HG03442 (cell line): ENCODE data around the gene TOX2.

Source experiments
- ATAC-seq: cut with Tn5 transposase; IDR thresholded peaks from one replicate; pipeline ENCODE4 v1.9.1; 2021; ENCODE audit warnings: mild to moderate bottlenecking, moderate library complexity; ENCODE audit not compliant: unreplicated experiment

The TOX2 gene, protein sequence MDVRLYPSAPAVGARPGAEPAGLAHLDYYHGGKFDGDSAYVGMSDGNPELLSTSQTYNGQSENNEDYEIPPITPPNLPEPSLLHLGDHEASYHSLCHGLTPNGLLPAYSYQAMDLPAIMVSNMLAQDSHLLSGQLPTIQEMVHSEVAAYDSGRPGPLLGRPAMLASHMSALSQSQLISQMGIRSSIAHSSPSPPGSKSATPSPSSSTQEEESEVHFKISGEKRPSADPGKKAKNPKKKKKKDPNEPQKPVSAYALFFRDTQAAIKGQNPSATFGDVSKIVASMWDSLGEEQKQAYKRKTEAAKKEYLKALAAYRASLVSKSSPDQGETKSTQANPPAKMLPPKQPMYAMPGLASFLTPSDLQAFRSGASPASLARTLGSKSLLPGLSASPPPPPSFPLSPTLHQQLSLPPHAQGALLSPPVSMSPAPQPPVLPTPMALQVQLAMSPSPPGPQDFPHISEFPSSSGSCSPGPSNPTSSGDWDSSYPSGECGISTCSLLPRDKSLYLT

DNA sequence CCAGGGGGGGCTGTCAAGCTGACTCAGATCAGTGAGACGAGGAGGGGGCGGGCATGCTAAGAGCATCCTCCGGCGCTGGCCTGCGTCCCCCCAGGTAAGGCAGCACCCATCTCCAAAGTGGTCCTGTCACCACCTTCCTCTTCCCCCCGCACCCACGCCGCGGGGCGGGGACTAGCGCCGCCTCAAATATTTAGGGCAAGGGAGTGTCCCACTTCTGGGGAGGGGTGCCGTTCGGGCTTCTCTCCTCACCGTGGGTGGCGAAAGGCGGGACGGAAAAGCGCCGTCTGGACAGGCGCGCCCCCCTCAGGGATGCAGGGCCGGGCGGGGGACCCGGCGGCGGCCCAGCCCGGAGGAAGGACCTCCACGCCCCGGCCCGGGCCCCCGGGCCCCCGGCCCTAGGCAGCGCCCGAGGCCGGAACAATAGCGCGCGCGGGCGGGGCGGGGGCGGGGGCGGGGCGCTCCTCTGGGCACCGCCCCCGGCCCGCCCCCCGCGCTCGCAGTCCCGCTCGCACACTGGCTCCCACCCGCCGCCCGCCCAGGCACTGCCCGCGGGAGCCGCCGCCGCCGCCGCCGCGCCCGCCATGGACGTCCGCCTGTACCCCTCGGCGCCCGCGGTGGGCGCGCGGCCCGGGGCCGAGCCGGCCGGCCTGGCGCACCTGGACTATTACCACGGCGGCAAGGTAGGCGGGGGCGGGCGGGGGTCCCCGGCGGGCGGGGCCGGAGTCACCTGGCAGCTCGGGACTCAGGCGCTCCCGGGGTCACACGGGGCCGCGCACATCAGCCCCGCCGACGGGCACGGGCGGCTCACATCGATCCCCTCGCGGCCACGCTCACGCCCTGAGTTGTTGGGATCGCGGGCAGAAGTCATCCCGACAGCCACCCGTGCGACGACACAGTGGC, at the start of gene TOX2:
TSS of gene TOX2 (plus strand) at position 542 of the 900 bp plus-strand sequence. CDS start at position 582, 40 bp downstream.
- ATAC-seq: no peak

DNA sequence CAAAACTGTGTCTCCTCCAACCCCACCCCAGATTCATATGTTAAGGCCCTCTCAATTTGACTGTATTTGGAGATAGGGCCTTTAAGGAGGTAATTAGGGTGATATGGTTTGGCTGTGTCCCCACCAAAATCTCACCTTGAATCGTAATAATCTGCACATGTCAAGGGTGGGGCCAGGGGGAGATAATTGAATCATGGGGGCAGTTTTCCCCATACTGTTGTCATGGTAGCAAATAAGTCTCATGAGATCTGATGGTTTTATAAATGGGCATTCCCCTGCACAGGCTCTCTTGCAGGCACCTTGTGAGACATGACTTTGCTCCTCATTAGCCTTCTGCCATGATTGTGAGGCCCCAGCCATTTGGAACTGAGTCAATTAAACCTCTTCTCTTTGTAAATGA, 46.6 kb upstream of the TOX2 start:
- no peak for ATAC-seq

DNA sequence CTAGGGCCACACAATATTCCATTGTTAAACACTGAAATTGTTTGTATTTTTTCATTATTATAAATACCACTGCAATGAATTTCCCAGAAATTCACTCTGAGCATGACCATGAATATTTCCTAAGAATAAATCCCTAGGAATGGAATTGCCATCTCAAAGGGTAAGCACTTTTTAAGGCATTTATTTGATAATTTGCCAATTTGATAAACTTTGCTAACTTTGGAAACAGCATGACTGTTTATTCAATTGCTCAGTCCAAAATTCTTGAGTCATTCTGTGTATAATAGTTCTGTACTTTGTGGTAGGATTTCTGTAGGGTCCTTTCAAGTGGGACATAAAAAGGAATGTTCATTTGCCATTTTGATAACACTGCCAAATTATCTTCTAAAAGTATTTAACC, 44.2 kb upstream of the TOX2 start:
- no peak for ATAC-seq

DNA sequence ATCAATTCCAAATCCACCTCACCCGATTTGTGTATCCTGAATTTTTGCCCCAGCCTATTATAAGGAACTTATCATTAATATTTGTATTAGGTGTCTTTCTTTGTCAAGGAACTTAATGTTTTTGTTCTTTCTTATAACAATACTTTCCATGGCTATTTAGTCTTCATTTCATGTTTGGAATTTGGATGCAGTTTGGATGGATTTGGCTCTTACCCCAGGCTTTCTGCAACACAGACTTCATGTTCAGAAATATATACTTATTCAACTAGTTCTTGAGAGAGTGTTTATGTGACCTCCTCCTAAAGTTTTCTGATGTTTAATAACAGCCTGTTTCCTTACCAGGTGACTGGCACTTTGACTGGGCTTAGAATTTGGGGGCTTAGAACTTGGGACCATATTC, 35.9 kb upstream of the TOX2 start:
- ATAC-seq: no peak

DNA sequence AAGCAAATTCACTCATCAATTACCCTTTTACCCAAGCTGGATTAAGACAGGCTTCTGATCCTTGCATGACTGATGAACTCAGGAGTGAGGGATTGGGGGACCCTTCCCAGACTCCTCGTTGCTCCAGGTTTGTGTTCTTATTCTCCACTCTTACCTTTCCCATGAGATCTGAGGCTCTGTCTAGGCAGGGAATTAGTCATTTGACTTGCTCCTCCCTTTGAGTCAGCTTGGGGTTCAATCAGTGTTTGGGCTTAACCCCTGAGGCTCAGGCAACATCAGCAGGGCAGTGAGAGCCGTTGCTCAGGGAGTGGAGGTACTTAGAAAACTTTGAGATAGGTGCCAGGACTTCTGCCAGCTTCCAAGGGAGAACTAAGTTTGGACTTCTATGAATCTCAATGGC, 20.7 kb upstream of the TOX2 start:
- no peak for ATAC-seq

DNA sequence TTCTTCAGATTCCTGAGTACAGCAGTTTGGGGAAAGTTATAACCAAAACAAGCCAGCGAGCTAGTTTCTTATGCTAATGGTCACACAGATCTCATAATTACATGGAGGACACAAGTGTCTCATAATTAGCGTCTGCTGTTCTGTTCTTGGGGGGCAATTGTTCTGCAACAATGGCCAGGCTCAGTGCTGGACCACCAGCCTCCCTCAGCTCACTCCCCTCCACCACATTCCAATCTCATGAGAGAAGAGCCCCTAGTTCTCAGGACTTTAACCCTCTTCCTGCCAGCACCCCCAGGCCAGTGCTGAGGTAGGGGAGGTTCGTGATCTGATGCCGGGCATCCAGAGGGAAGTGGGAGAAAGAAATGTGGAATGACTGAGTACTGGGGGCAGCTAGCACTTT, 20.2 kb upstream of the TOX2 start:
- ATAC-seq: no peak

DNA sequence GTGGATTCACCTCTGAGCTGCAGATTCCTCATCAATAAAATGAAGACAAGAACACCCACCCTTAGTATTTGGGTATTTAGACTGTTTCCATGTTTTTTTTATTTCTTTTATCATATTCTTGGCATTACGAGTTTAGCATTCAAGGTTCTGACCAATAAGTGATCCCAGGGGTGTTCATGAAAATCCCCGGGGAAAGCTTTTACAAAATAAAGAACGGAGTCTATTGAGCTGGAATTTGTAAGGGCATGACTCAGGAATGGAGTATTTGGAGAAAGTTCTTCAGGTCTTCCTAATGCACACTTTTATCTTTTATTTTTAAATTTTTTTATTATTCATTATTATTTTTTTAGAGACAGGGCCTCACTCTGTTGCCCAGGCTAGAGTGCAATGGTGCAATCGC, 19.4 kb upstream of the TOX2 start:
- no peak for ATAC-seq

DNA sequence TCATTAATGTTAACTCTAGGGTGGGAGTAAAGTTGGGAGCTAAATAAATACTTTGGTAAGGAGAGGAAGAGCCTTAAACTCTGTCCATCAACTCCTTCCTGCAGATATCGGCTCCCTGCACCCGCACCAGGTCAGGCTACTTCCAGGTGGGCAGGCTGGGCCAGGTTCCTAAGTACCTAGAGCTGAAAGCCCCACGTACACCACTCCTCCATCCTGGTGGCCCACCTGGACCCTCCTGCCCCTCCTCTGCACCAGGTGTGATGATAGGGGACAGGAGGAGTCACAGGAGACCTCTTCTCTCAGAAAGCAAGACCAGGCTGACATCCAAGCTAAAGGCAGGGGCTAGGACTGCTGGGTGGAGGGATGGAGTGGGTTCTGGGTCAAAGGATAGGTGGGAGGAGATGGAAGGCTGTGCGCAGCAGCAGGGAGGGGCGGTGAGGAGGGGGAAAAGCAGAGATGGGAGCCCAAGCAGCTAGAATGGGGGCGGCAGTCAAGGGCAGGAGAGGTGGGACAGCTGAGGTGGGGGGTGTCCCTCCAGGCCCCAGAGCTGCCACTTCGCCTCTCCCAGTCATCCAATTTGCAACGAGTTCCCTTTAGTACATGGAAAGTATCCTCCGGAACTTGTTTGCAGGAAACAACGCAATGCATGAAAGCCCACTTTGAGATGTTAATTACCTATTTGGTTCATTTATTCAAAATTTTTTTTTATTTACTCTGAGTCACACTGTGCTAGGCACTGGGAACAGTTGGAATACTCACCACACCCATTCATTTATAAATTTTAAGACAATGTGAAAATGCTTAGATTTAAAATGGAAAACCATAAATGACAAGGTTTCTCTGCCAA, 15.2 kb upstream of the TOX2 start:
- no peak for ATAC-seq

DNA sequence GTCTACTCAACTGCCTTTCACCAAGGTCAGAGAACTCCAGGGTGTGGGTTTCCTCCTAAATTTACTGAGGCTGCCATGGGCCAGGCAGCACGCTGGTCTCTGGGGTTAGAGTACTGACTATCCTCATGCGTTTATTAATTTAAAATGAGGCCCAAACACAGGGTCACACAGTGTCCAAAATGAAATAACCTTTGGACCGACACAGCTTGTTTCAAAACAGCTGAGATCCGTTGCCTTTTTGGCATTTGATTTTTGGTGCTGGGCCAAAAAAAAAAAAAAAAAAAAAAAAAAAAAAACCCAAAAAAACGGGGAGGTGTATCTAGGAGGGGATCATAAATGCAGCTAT, 14.6 kb upstream of the TOX2 start:
- no peak for ATAC-seq

DNA sequence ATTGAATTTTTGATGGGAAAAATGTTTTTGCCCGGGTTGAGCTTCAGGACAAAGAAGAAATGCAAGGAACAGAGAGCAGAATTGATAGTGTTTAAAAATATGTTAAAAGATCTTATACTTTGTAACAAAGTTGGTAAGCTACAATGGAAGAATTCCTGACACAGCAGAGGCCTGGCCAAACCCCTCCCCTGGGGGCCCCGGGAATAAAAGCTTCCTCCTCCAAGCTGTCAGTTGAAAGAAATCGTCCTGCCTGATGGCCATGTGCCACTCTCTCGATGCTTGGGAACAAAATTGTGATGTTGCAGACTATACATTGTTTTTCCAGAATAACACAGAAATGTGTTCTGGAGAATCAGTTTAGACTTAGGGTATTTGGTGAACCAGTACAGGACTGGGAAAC, 14.2 kb upstream of the TOX2 start:
- no peak for ATAC-seq

DNA sequence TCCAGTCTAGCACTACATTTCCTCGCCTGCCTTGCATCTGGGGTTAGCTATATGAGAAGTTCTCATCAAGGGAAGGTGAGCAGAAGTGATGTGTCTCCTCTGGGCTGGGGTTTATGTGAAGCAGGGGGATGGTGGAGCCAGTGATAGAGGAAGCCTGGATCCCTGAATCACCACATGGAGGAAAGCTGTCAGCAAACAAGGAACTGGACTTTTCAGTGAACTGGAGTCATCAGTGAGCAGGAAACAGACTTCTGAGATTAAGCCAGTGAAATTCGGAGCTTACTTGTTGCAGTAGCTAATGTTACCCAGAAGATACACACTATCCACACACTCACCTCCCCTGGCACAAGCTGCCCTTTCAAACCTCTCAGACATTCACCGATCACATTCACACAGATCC, 13.4 kb upstream of the TOX2 start:
- ATAC-seq: no peak

DNA sequence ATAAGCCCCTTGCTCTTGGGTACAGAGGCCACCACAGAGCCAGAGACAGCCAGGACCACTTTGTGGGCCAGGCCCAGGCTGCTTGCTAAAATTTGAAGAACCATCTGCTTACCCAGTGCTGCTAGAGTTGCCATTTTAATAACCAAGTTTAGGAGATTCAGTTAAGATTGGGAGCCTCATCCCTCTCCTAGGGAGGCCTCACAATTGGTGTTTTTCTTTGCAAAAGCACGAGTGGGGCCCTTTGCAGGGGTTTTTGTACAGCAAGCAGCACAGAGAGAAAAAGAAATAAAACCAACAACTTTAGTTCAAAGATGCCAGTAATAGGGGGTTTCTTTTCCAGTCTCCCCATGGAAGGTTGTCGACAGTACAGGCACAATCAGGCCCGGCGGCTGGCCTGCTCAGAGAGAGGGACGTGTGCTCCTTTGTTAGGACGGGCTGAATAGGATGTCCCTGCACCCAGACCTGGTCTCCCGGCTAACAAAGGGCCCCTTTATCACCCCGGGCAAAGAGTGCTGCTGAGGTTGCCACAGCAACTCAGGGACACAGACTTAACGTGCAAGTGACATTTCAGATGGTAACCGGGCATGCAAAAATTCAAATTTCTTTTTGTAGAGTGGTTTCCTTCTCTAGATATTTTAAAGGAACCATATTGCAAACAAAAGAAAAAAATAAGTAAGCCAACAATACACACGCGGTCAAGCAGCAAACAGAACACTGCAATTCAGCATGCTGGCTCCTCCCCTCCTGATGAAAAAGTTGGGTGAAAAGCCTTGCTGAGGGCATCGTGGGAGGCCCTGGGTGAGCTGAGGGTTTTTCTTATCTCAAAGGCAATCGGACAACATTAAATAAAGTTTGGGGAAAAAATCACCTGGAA, 10.5 kb upstream of the TOX2 start:
- ATAC-seq: no peak

DNA sequence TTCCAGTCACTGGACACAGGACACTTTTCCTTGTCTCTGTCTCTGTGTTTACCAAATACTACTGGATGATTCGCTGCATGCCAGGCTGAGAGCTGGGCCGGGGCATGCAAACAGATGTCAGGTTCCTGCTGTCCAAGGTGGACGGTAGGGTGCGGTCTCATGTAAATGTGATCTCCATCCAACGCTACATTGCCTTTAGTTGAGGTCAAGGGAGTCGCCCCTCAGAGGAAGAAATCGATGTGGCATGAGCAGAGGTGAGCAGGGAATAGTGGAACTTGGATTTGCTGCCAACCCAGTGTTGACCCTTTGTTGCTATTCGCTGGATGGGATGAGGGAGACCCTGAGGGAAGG, 9.8 kb upstream of the TOX2 start:
- ATAC-seq: no peak

DNA sequence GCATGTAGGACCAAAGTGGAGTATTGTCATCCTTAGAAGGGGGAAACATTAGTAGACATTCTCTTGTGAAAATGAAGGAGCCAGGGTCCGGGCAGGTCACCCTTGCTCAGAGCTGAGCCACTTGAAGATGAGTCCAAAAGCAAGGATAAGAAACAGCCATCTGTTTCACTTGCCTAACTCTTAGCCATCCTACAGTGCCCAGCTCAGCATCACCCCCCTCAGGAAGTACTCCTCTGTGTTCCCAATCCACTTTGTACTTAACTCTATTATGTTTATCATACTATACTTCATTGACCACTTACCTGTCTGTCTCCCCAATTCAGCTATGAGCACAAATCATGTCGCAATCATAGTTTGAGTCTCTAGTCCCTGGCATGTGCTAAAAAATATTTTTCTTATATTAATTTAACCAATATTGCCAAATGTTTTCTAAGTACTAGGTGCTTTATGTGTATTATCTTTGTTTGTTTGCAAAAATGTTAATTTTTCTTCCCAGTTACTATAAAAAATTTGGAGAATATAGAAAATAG, 8.1 kb upstream of the TOX2 start:
- ATAC-seq: no peak

DNA sequence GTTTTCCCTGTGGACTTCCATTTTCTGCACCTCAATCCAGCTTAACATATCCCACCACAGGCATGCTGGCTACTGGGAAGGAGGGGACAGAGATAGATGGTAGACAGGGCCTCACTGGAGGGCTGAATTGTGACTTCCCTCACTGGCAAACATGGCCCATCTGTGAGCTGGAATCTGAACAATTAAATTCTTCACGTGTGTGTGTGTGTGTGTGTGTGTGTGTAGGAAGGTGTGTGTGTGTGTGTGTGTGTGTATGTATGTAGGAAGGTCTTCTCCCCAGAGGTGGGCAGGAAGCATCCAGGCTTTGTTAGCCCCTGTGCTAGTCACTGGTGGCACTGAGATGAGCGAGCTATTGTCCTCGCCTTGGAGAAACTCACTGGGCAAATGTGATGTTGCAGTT, 5.4 kb upstream of the TOX2 start:
- ATAC-seq: no peak

DNA sequence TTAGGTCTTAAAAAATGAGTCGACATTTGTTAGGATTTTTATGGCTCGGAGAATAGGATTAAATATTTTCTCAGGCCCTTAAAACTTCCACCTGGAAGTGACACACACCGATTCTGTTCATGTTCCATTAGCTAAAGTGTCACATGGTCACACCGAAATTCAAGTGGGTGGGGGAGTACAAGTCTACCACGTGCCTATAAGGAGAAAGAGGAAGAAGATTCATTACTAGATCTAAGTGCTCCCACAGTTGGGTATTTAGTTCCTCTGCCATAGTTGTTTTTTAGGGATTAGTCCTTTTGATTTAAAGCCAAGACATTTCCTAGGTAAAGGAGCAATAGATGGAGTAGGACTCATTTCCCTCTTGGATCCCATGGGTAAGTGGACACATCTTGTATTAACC, 4.9 kb upstream of the TOX2 start:
- ATAC-seq: no peak

DNA sequence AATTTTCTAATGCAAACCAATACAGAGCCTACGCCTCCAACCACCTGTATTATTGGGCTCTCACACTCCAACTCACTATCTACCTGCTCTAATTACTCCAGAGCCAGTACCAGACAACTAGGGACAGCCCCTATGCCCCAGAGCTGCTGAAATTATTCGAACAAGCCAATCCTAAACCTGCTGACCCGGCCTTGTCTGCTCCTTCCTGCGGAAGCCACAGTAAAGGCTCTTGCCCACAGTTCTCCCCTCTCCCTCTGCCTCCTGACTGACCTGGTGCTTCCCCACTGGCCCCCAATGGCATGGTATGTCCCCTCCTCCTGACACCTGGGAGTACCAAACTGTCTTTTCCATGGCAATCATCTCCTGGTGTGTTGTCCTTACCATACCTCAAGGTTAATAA, 4.1 kb upstream of the TOX2 start:
- ATAC-seq: no peak

DNA sequence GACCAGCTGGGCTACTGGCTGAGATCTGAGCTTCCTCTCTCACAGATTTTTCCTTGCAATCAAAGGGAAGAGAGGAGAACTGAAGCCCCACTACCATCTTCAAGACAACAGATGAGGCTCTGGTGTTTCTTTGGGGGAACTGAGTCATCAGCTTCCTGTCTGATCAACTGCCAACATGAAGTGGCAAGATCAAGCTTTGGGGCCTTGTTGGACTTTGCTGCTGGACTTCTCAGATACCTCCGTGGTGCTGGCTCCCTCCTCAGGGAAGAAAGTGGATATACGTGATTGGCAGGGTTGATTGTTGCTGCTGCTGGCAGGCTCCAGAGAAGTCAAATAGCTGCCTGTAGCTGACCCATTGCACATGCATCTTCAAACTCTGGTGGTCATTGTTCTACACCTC, 3.6 kb upstream of the TOX2 start:
- no peak for ATAC-seq

DNA sequence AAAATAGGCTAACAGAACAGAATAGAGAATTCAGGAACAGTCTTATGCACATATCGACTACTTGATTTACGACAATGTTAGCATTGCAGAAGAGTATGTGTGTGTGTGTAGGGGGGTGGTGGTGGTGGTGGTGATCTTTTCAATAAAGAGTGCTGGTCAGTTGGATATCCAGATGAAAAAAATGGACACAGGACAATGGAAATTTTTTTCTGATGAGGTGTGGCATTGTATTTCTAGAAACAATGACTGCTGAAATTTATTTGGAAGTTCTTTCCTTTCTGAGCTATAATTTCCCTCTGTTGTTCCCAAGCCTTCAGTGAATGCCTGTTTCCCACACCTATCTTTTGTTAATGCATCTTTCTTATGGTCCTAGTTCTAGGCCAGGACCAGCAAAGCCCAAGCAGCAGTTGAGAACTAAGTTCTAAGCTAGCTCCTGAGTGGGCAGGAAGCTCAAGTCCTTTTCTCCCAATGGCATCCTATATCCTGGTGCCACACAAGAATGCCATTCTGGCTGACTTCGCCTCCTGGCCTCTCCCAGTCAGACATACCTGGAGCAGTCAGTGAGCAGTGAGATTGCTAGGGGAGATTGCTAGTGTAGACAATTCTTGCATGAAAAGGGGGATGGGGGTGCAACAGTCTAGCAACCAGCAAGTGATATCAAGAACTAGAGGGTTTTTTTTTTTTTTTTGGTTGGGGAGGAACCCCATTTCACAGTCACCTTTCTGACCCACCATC, 1.2 kb upstream of the TOX2 start:
- no peak for ATAC-seq
